Measurements from ENCODE around the gene PKP1.

Gene PKP1

GRCh38 chr1:201260648-201261311, 22.5 kb upstream of the PKP1 start:
- DNase-seq: no peak

GRCh38 chr1:201261771-201262547, 21.3 kb upstream of the PKP1 start:
- no peak for DNase-seq

GRCh38 chr1:201262963-201263608, 20.2 kb upstream of the PKP1 start:
- no peak for DNase-seq

- no peak for DNase-seq
Measured at GRCh38 chr1:201264072-201264471, 19.2 kb upstream of the PKP1 start.

- DNase-seq: no peak
Measured at GRCh38 chr1:201264554-201264953, 18.8 kb upstream of the PKP1 start.

GRCh38 chr1:201265756-201266155, 17.6 kb upstream of the PKP1 start:
- DNase-seq: no peak

GRCh38 chr1:201266276-201266675, 17.0 kb upstream of the PKP1 start:
- no peak for DNase-seq

- DNase-seq: no peak
Measured at GRCh38 chr1:201266774-201267173, 16.5 kb upstream of the PKP1 start.

GRCh38 chr1:201267481-201268229, 15.7 kb upstream of the PKP1 start:
- no peak for DNase-seq

- no peak for DNase-seq
Measured at GRCh38 chr1:201268604-201269151, 14.6 kb upstream of the PKP1 start.

- no peak for DNase-seq
Measured at GRCh38 chr1:201269281-201269680, 14.0 kb upstream of the PKP1 start.

- DNase-seq: no peak
Measured at GRCh38 chr1:201269900-201270410, 13.4 kb upstream of the PKP1 start.

- no peak for DNase-seq
Measured at GRCh38 chr1:201270616-201271390, 12.5 kb upstream of the PKP1 start.

- no peak for DNase-seq
Measured at GRCh38 chr1:201272799-201273198, 10.5 kb upstream of the PKP1 start.

GRCh38 chr1:201274616-201275252, 8.6 kb upstream of the PKP1 start:
- DNase-seq: no peak

GRCh38 chr1:201275253-201275666, 8.0 kb upstream of the PKP1 start:
- peak; percentile 86 for DNase-seq

GRCh38 chr1:201276891-201277290, 6.4 kb upstream of the PKP1 start:
- DNase-seq: peak; percentile 45

GRCh38 chr1:201277441-201277840, 5.9 kb upstream of the PKP1 start:
- DNase-seq: no peak

GRCh38 chr1:201279313-201279712, 4.0 kb upstream of the PKP1 start:
- DNase-seq: no peak

- no peak for DNase-seq
Measured at GRCh38 chr1:201280884-201281283, 2.4 kb upstream of the PKP1 start.

GRCh38 chr1:201281573-201281972, 1.7 kb upstream of the PKP1 start:
- DNase-seq: no peak

Measured in hematopoietic multipotent progenitor cell treated with erythropoietin and hydrocortisone succinate and interleukin-3 and kit ligand, for 6 days (in vitro differentiated cells).